Measurements from ENCODE around the gene PMM1. TPM values are rescaled to one million over a fixed set of nuclear protein-coding genes. Genes with fewer than 3 reads are reported as not detected.
"Not testable (repeated sequence)": the region's sequence is repeated elsewhere in the genome, so short reads cannot be mapped to it uniquely, and the experiment has no call there.

Gene PMM1
- polyA plus RNA-seq, 10 donors, result 19.5 to 28.8 (median 23.6) TPM

- DNase-seq, result no peak
These were observed 9.4 kb upstream of the PMM1 start for GRCh38 chr22:41598891-41599635.

GRCh38 chr22:41598081-41598480 lies 8.4 kb upstream of the PMM1 start:
- peak in 1 of 3 donors; percentile 49 for DNase-seq

- DNase-seq, result no peak
These were observed 8.0 kb upstream of the PMM1 start for GRCh38 chr22:41597635-41597953.

GRCh38 chr22:41596776-41597634 lies 7.4 kb upstream of the PMM1 start:
- peak in 1 of 3 donors; percentile 55 for DNase-seq

GRCh38 chr22:41595703-41596102 lies 6.1 kb upstream of the PMM1 start:
- DNase-seq, result no peak

GRCh38 chr22:41593336-41593960 lies 3.8 kb upstream of the PMM1 start:
- DNase-seq, result not testable (repeated sequence)

- DNase-seq, result no peak
These were observed 2.3 kb downstream of the PMM1 start for GRCh38 chr22:41587347-41587723.

GRCh38 chr22:41585898-41586297 lies 3.7 kb downstream of the PMM1 start:
- no peak for DNase-seq

GRCh38 chr22:41584881-41585280 lies 4.8 kb downstream of the PMM1 start:
- DNase-seq, result no peak

- DNase-seq, result no peak
These were observed 6.9 kb downstream of the PMM1 start for GRCh38 chr22:41582694-41583093.

GRCh38 chr22:41579997-41580355 lies 9.7 kb downstream of the PMM1 start:
- DNase-seq, result no peak

- no peak for DNase-seq
These were observed 10.2 kb downstream of the PMM1 start for GRCh38 chr22:41579297-41579996.

GRCh38 chr22:41578818-41579217 lies 10.8 kb downstream of the PMM1 start:
- no peak for DNase-seq

- DNase-seq, result no peak
These were observed 11.5 kb downstream of the PMM1 start for GRCh38 chr22:41578114-41578513.

GRCh38 chr22:41576877-41577276 lies 12.8 kb downstream of the PMM1 start:
- peak in 1 of 3 donors; percentile 62 for DNase-seq

- DNase-seq, result no peak
These were observed 14.1 kb downstream of the PMM1 start for GRCh38 chr22:41575533-41575932.

GRCh38 chr22:41574847-41575381 lies 14.7 kb downstream of the PMM1 start:
- DNase-seq, result peak in 2 of 3 donors; percentile 58 to 78

- no peak for DNase-seq
These were observed 16.0 kb downstream of the PMM1 start for GRCh38 chr22:41573677-41574076.

- not testable (repeated sequence) for DNase-seq
These were observed 17.3 kb downstream of the PMM1 start for GRCh38 chr22:41572305-41572704.

GRCh38 chr22:41571786-41572185 lies 17.9 kb downstream of the PMM1 start:
- DNase-seq, result no peak

- no peak for DNase-seq
These were observed 19.4 kb downstream of the PMM1 start for GRCh38 chr22:41570221-41570620.

- DNase-seq, result no peak
These were observed 20.8 kb downstream of the PMM1 start for GRCh38 chr22:41568811-41569210.

All from muscle of back (tissue), 11 donors.